Keratinocyte (primary cell): ENCODE measurements around the gene CACNA1C.

ENCODE experiments used
- CTCF ChIP-seq, 3 experiments: IDR thresholded peaks in 1 of 3; conservative IDR thresholded peaks in 1 of 3; optimal IDR thresholded peaks in 1 of 3; 2 replicates in 2 of 3; 3 replicates in 1 of 3; pipeline versions ENCODE3 to v1.5.1; 2011; ENCODE audit warnings: low read length in 3 of 3, mild to moderate bottlenecking in 3 of 3, moderate library complexity in 2 of 3, control low read depth in 1 of 3, inconsistent platforms in 1 of 3; ENCODE audit not compliant: insufficient read depth in 2 of 3; ENCODE audit errors: extremely low read depth in 1 of 3
- EZH2 ChIP-seq: IDR thresholded peaks from one replicate; pipeline ENCODE4 v1.6.1; 2012; ENCODE audit warnings: inconsistent platforms, mild to moderate bottlenecking, low read length, moderate library complexity

DNA sequence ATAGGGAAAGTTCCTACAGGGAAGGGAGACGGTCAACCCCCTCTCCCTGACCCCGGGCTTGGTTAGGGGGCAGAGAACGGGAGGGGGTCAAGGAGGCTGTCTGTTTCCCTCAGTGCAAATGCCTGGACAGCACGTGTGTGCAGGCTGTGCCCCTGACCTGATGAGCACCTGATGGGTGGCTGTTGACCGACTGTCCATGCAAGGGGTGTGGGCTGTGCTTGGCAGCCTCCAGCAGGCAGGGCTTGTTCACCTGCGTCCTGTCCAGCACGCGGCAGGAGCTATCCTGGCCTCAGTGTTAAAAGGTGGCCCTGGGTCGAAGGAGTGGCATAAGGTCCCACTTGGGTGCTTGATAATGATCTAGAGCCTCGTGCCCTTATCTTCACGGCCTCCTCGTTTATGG lies 221.0 kb downstream of the CACNA1C start:
- TF ChIP-seq CTCF (optimal IDR thresholded peaks at IDR 0.05 in 1 of 3, IDR thresholded peaks at IDR 0.05 in 1 of 3, conservative IDR thresholded peaks at IDR 0.05 in 1 of 3; ENCODE audit: extremely low read depth in 1 of 3, insufficient read depth in 2 of 3, low read length in 3 of 3) (no peak), EZH2 (no peak)
